Activated CD4-positive, alpha-beta T cell treated with anti-CD3 and anti-CD28 coated beads for 4 hours (primary cell): ENCODE results near the gene UBE2V1.
A peak's percentile ranks its signal among the peaks of the same experiment; 100 is the strongest.
"Not testable (repeated sequence)": the region's sequence is repeated elsewhere in the genome, so short reads cannot be mapped to it uniquely, and the experiment has no call there.

ENCODE experiments used
- DNase-seq, 2 donors: peaks; one replicate each; pipeline ENCODE4 v3.0.0-alpha.2; 2020

The UBE2V1 gene

DNA sequence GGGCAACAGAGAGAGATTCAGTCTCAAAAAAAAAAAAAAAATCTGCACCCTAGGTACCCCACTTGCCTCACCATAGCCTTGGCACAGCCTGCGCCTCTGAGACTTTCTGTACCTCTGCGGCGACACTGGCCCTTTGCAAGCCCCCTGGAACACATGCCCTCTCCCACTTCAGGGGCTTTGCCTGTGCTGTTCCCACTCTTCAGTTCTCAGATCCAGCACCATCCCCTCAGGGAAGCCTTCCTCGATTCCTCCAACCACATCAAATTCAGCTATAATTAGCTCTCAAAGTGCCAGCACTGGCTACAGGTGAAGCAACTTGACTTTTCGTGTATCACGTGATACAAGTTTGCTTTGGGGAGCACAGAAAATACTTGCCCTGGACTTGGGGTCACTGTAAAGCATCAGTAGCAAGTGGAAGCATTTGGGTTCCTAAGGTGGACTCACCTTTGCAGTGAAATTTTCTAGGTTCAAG, 2.1 kb upstream of the UBE2V1 start:
- DNase-seq, result no peak

DNA sequence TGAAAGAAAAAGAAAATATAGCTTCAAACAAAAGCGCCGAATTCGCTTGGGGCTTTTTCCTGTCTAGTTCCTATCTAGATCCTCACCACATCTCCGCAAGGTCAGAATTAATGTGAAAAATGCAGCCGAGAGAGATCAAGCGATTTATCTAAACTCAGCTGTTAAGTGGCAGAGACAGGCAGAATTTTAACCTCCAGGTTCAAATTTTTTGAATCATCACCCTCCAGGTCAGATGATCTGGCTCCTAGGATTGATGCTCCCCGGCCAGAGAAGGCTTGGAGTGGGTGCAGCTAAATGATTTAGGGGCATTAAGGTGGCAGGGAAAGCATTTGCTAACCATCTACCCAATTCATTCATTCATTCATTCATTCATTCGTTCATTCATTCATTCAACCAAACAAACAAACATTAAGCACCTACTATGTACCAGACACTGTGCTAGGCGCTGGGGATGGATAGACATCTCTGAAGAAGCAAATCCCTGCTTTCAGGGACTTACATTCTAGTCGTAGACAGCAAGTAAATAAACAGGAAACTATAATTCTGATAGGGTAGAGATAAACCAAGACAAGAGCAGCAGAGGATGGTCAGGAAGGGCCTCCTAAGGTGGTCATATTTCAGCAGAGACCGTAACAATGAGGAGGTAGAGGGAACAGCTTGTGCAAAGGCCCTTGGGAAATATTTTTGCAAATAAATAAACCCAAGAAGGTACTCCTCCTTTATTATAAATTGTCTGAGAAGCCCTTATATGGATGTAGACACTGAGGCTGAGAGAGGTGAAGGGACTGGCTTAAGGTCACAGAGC, 672 bp upstream of the UBE2V1 start:
- no peak for DNase-seq

DNA sequence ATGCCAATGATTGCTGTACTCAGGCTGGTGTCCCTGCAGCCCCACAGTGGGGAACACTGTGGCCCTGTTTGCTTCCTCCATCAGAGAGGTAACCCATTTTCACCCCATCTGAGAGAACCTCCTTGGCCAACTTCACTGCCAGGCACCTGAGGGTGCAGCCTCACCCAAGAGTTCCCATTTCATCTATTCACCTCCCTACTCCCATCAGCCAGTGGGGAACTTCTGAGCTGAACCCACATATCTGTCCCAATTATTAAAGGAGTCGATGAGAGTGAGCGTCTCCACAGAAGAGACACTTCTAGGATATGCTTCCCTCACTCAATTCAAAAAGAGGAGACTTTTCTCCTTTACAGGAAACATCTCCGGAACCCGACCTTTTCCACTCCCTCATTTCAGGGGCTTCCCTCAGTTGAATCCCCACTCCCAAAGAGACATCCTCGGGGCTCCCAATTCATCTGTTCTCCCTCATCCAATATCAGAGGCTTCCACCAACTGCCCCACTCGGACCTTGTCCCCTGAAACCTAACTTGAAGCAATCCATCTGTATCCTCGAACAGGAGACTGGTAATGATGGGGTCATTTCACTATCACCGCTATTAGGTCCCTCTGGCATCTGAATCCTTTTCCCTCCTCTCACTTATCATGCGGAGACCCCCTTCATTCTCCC, 988 bp downstream of the UBE2V1 start:
- no peak for DNase-seq

DNA sequence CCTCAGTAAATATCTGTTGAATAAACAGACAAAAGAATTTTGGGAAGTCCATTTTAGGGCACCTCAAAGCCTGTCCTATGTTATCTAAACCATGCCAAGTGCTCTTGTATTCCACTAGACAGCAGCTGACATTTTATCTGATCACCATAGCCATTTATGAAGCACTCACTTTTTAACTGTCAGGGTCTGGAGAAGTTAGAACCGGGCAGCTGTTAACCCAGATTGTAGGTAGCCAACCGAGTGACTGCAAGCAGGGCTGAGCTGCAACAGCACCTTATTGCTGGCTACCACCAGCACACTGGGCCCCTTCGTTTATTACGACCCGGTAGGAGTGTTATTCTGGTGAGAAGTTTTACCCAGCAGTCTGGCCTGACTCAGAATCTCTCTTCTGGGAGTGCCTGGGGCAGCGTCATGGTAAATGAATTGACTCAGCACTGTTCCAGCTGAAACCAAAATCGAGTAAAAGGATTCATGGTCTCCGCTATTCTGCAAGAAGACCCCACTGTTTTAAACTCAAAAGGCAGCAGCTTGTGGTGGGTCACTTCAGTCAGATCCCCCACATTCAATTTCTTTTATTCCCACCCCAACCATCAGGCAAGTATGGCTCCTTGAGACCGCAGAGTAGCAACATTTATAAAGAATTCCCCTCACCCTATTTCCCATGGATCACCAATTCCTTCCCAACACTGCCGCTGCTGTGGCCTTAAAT, 1.7 kb downstream of the UBE2V1 start:
- DNase-seq, result peak; percentile 33 to 44

DNA sequence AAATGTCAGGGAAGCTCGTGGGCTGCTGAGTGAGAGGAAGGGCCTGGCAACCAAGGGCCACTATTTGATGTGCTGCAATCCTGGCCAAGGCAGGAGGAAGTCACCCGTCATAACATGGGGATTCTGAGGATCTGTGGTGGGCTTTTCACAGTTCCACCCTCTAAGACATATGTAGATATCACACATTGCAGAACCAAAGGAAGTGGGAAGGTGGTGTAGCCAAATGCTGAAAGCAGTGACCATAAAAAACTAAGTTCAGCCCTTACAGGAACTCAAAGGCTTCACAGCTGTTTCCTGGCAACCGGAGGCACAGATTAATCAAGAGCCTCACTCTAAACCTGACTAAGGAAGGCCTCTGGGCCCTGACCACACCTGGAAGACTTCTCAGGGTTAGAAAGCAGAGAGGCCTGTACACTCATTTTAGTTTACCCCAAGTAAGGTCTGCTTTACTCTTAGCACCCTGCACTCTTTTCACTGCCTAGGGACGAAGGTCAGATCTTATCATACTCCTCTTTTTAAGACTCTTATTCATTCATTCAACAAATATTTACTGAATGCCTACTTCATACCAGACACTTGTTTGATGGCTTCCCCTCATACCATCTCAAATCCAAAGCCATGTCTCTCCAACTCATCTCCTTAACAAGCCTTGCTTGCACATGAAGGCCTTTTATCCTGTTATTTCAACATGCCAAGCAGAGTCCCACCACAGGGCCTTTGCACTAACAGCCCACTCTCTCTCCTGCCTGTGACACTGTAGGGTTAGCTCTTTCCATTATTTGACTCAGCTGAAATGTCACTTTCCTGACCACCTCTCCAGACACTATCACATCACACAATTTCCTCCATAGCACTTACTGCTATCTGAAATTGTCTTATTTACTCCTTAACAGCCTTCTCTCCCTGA, 2.6 kb downstream of the UBE2V1 start:
- no peak for DNase-seq

DNA sequence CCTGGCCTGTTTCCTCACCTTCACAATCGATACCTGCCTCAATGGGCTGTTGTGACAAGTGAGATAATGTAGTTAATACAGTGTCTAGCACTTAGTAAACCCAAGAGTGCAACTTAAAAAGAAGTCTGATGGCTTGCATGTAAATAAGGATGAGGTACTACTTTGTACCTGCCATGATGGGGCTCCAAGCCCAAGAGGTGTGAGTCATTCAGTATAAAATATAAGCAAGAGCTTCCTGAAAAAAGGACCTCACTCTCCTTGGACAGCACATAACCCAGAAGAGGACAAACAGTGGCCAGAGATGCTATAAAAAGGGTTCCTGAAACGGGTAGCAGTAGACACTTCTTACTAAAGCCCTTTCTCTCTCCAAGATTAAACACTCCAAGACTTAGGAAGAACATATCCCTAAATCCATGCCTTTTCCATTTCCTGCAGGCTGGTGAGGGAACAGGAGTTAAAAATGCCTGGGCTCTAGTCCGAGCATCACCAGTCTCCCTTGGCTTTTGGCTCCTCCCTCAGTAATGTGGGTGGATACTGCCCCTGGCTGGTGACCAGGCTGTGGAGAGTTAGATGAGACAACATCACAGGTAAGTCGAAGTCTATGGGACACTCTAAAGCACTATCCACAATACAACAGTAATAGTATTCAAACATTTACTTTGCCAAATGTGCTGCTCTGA, 4.3 kb downstream of the UBE2V1 start:
- DNase-seq, result no peak

DNA sequence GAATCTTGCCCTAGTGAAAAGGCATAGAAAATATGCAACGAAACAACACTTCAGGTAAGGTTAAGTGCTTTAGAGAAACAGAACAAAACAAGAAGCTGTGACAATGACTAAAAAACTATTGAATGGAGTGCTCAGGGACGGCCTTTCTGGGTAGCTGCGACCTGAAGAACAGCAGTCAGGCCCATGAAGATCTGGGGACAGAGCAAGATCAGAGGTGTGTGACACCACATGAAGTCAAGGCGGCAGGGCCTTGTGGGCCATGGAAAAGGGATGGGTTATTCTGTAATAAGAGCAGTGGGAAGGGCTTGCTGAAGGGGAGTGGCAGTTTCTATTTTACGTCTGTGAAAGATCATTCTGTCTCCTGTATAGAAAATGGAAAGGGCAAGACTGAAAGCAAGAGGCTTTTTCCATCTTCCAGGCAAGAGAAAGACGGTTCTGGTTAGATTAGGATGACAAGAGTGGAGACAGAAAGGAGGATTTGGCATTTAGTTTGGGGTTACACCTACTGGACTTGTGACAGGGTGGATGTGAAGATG, 5.1 kb downstream of the UBE2V1 start:
- no peak for DNase-seq

DNA sequence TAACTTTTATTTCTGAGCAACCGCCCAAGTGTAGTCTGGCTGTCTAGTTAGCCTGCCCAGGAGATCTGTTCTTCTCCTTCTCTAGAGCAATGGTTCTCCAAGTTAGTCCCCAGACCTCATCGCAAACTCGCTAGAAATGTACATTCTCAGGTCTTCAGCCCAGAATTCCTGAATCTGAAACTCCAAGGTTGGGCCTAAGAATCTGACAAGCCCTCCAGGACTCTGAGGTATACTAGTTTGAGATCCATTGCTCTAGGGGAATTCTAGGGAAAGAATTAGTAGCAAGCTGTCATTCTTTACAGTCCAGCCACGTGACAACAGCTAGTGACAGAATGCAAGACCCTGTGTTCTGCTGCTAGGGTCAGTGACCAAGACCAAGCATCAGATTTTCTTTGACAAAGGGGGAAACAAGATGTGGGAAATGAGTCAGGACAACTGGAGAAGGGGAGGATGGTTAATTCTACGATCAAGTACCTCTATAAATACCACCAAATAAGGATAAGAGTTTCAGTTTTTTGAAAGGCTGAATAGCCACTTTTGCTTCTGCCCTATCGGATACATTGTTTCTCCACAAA, 5.8 kb downstream of the UBE2V1 start:
- no peak for DNase-seq

DNA sequence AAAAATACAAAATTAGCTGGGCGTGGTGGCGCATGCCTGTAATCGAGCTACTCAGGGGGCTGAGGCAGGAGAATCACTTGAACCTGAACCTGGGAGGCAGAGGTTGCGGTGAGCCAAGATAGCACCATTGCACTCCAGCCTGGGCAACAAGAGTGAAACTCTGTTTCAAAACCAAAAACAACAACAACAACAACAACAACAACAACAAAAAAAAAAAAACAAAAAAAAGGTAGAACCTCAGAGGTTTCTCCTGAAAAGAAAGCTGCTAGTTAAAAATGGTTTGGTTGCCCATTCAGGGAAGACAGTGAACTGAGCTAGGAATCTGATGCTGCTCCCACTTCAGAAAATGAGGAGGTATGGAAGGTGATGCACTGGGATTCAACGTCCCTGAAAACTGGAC, 6.3 kb downstream of the UBE2V1 start:
- DNase-seq, result not testable (repeated sequence)

DNA sequence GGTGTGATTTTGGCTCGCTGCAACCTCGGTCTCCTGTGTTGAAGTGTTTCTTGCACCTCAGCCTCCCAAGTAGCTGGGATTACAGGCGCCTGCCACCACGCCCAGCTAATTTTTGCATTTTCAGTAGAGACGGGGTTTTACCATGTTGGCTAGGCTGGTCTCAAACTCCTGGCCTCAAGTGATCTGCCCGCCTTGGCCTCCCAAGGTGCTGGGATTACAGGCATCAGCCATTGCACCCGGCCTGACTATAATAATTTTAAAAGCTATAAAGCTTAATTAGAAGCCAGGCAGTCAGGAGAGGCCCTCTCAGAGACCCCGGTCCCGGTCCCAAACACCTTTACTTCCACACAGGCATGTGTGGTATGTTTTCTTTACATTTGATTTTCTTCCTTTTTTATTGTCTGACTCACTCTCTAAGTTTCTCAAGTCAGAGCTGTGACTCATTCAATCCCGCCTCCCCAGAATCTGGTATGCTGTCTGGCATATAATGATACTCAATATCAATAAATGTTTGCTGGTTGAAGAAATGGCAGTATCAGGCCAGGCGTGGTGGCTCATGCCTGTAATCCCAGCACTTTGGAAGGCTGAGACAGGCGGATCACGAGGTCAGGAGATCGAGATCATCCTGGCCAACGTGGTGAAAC, 9.4 kb downstream of the UBE2V1 start:
- peak; percentile 45 to 52 for DNase-seq

DNA sequence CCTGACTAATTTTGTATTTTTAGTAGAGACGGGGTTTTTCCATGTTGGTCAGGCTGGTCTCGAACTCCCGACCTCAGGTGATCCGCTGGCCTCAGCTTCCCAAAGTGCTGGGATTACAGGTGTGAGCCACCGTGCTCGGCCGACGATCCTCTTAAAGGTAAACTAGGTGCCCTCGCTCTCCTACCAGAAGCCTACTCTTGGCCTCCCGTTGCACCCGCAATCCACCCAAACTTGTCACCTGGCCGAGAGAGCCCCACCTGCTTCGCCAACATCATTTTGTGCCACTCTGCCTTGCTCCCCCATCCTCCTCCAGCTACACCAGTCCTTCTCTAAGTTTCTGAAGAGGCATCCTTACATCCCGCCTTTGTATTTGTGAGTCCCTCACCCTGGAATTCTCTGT, 10.4 kb downstream of the UBE2V1 start:
- DNase-seq, result not testable (repeated sequence)

DNA sequence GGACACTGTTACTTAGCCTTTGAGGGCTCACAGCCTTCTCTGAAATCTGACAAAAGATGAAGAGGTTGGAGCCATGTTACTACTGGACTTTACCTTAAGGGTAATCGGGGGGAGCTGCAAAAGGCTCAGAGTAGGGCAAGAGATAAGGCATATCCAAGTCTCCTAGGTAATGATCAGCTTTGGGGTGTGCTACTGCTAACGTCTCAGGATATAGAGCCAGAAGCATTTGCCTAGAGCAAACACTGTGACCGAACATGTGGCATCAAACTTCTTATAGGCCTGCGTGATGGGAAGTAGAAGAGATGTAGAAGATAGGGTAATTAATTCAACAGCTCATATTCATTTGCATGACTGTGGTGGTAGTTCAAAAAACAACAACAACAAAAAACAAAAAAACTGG, 11.1 kb downstream of the UBE2V1 start:
- DNase-seq, result no peak

DNA sequence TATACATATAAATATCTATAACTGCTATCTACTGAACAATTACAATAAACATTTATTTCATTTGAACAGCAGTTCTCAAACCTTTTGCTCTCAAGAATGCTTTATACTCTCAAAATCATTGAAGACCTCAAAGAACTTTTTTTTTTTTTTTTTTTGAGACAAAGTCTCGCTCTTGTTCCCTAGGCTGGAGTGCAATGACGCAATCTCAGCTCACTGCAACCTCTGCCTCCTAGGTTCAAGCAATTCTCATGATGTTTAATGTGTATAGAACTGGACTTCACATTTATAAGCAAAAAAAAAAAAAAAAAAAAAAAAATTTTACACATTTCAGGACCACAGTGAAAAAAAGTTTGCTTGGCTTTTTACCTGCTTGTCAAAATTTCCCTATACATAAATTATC, 11.7 kb downstream of the UBE2V1 start:
- no peak for DNase-seq

DNA sequence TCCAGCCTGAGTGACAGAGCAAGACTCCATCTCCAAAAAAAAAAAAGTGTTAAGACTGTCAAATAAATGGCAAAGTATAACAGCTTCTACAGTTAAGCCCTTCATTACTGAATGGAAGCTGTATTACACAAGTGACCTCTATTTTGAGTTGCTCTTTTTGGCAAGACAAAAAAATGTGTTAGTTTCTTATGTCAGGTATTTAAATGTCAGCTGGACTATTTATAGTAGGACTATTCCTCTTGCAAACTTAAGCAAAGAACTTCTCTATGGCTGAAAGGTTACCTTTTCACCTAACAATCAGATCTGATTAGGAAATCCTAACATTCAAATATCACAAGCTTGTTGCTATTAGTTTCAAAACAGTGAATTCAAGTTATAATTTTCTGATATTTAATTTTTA, 12.4 kb downstream of the UBE2V1 start:
- no peak for DNase-seq

DNA sequence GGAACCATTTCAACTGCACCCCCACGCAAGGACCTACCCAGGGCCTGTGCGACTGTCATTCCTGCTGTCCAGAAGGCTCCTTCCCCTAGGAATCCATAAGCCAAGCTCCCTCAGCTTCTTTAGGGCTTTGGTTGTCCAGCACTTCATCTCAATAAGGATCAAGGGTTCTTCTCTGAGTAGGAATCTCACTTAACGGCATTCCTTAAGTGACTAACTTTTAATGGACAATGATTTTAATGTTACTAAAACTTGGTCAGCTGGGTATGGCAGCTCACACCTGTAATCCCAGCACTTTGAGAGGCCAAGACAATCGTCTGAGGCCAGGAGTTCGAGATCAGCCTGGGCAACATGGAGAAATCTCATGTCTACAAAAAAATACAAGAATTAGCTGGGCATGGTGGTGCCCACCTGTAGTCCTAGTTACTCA, 13.4 kb downstream of the UBE2V1 start:
- DNase-seq, result no peak

DNA sequence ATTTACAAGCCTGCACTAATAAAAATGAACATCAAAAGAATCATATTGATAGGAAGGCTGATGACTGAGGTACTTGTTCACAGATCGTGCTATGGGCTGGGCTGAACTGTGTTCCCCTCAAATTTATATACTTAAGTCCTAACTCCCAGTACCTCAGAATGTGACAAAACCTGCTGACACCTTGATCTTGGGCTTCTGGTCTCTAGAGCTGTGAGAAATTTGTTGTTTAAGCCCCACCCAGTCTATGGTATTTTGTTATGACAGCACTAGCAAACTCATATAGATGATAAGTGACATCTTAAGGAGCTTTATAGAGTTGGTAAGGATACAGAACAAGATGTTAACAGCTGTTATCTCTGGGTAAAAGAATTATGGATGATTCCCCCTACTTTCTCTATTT, 13.8 kb downstream of the UBE2V1 start:
- no peak for DNase-seq

DNA sequence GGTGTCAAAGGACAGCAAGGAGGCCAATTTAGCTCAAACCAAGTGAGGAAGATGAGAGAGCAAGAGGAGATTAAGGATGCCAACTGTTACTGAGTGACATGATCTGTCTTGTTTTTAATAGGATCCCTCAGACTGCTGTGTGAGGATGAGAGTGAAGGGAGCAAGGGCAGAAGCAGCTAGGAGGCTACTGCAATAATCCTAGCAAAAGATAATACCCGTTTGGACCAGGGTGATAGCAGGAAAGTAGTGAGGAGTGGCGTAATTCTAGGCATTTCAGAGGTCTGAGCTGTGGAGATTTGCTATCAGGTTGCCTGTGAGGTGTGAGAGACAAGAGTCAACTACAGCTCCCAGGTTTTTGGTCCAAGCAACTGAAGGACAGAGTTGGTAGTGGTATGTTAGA, 14.7 kb downstream of the UBE2V1 start:
- DNase-seq, result no peak

DNA sequence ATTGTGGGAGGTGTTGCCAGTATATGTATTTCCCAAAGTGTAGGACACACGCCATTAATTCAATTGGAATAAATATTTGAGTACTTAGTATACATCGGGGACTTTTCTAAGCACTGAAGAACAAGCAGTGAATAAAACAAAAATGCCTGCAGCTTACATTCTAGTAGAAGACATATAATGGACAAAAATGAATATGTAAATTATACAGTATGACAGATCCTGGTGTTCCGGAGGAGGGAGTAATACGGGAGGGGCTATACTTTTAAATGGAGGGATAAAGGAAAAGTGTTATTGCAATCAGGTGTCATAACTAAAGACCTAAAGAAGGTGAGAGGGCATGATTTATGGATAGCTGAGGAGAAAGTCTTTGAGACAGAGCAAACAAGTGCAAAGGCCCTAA, 15.1 kb downstream of the UBE2V1 start:
- DNase-seq, result no peak

DNA sequence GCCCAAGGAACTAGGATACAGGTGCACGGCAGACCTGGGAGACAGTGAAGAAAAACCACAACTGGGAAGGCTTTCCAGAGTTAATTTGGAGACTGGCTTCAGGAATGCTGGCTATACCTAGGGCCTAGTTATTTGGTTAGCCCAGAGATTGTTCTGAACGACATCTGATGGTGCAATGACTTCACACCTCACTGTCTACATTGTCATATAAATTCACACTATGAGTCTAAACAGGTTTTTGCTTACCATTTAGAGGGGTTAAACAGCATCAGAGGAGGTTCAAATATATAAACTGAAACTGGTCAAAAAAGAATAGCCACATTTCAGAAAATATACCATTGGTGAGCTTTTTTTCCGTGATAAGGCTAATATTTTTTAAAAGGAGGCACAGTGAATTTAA, 16.7 kb downstream of the UBE2V1 start:
- DNase-seq, result no peak

DNA sequence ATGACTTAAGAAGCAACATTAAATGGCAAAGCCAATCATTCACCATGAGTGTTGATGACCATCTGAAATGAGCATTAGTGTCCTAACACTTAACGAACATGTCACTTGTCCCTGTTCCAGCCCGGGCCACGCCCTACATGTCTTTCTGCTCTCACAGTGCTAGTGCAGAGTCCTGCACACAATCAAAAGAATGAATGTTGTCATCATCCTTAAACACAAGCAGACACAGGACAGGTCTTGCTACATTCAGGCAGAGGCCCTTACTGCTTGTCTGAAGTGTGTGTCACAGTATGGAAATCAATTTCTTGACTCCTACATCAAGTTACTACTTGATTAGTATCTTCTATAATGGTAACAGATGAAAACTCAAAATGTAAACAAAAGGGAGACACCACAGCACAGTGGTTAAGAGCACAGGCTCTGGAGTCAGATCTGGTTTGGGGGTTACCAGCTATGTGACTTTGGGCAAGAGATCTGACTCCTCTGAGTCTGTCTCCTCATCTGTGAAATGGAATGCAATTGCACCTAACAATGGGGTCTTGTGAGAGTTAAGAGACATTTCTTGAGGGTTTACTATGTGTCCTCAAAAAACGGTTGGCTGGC, 17.4 kb downstream of the UBE2V1 start:
- DNase-seq, result no peak

DNA sequence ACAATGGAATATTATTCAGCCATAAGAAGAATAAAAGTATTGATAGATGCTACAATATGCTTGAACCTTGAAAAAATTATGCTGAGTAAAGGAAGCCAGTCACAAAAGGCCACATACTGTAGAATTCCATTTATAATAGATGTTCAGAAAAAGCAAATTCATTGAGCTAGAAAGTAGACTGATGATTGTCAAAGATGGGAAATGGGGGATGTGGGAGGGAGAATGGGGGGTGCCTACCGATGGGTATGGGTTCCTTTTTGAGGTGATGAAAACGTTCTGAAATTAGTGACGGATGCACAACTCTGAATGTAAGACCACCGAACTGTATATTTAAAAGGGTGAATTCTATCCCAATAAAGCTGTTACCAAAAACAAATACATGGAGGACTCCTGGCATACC, 18.4 kb downstream of the UBE2V1 start:
- DNase-seq, result no peak
